Adrenal gland (tissue), 5 donors: ENCODE results near the gene BACH2.

ENCODE experiments used
- CTCF ChIP-seq, 6 experiments: fragments of 450-650 bp in 4 of 6; fragments of 200-600 bp in 2 of 6; sonication (generic) in 1 of 6; IDR thresholded peaks; 1 replicate in 5 of 6; 2 replicates in 1 of 6; pipeline versions ENCODE4 v1.5.1 to v1.8.0; 2016 to 2021; ENCODE audit warnings: antibody characterized with exemption in 6 of 6, mild to moderate bottlenecking in 2 of 6, moderate library complexity in 1 of 6
- POLR2A ChIP-seq, 2 donors: fragments of 450-650 bp; IDR thresholded peaks; one replicate each; pipeline ENCODE4 v1.6.1; 2017; ENCODE audit warnings: antibody characterized with exemption in 2 of 2, mild to moderate bottlenecking in 2 of 2, moderate library complexity in 1 of 2
- donor health status: DM: no; HTN: no; CAD: no.

- TF ChIP-seq CTCF (IDR thresholded peaks at IDR 0.05) (no peak), POLR2A (IDR thresholded peaks at IDR 0.05) (no peak)
Observed at GRCh38 chr6:90212274-90212673, 84.4 kb downstream of the BACH2 start.
